Endothelial cell of umbilical vein (primary cell): ENCODE measurements around the gene ZBTB20. TPM values are rescaled to one million over a fixed set of nuclear protein-coding genes. Genes with fewer than 3 reads are reported as not detected.
A peak's percentile ranks its signal among the peaks of the same experiment; 100 is the strongest.

Experiments used
- BruUV-seq: library from RNA; stranded (reverse); fragments of 400-500 nt; replicated peaks from 2 replicates; lab custom pipeline; 2021; lab: Mats Ljungman, UMichigan
- CTCF ChIA-PET: fragments of 300-600, 350-600 bp; sonication (Branson Sonifier 250); formaldehyde crosslinking; loops from one replicate; lab custom pipeline; 2021; ENCODE audit warnings: antibody characterized with exemption, inconsistent platforms; lab: Charles Lee
- POLR2A ChIA-PET: fragments of 300-600, 350-600 bp; sonication (Branson Sonifier 250); formaldehyde crosslinking; loops from one replicate; lab custom pipeline; 2021; ENCODE audit warnings: antibody characterized with exemption, inconsistent platforms; lab: Charles Lee
- DNase-seq: peaks from one replicate; pipeline ENCODE4 v3.0.0-alpha.2; 2011; ENCODE audit warnings: low read depth, low spot score
- FAIRE-seq: peaks from 2 replicates; lab custom pipeline; 2011; peaks lifted over from hg19 to GRCh38; lab: Jason Lieb, UNC
- H2AFZ ChIP-seq: 2 replicates; pipeline ENCODE4 v1.6.0; 2012; ENCODE audit warnings: low read depth, low read length, control low read depth, inconsistent platforms
- H3K27ac ChIP-seq: 2 replicates; pipeline ENCODE4 v1.5.1; 2011; ENCODE audit warnings: low read depth, mild to moderate bottlenecking, control low read depth, low read length, moderate library complexity; ENCODE audit not compliant: insufficient read depth
- H3K27me3 ChIP-seq, 2 experiments: 2 replicates each; pipeline versions ENCODE4 v1.6.0 to v1.6.1; 2011; ENCODE audit warnings: low read length in 2 of 2, mixed read lengths in 1 of 2; ENCODE audit not compliant: control insufficient read depth in 2 of 2, insufficient read depth in 2 of 2
- H3K36me3 ChIP-seq, 2 experiments: 2 replicates in 1 of 2; 3 replicates in 1 of 2; pipeline ENCODE4 v1.5.1; 2011; ENCODE audit warnings: low read length in 2 of 2, mild to moderate bottlenecking in 1 of 2, moderate library complexity in 1 of 2; ENCODE audit not compliant: control insufficient read depth in 2 of 2, insufficient read depth in 2 of 2; ENCODE audit errors: extremely low read depth in 1 of 2
- H3K4me1 ChIP-seq: 3 replicates; pipeline ENCODE4 v1.5.1; 2011; ENCODE audit warnings: mild to moderate bottlenecking, low read length; ENCODE audit not compliant: control insufficient read depth, insufficient read depth; ENCODE audit errors: extremely low read depth
- H3K4me2 ChIP-seq: 2 replicates; pipeline ENCODE4 v1.6.1; 2011; ENCODE audit warnings: low read length, control low read depth, mixed read lengths; ENCODE audit not compliant: insufficient read depth
- H3K4me3 ChIP-seq, 3 experiments: fragments of 200-600 bp in 1 of 3; sonication (generic), shearing (Covaris generic) in 1 of 3; replicated peaks in 1 of 3; 2 replicates each; pipeline ENCODE4 v1.5.1; 2011 to 2016; ENCODE audit warnings: control low read depth in 3 of 3, low read length in 3 of 3, mild to moderate bottlenecking in 2 of 3, inconsistent platforms in 1 of 3, low read depth in 1 of 3, moderate library complexity in 1 of 3; ENCODE audit not compliant: insufficient read depth in 1 of 3
- H3K79me2 ChIP-seq: 2 replicates; pipeline ENCODE4 v1.6.0; 2012; ENCODE audit warnings: low read length, inconsistent platforms; ENCODE audit not compliant: control insufficient read depth, insufficient read depth
- H3K9ac ChIP-seq: replicated peaks from 2 replicates; pipeline ENCODE3; 2011; ENCODE audit warnings: low read length, control low read depth; ENCODE audit not compliant: insufficient read depth; ENCODE audit errors: extremely low read depth
- H3K9me1 ChIP-seq: replicated peaks from 3 replicates; pipeline ENCODE4 v1.6.0; 2011; ENCODE audit warnings: mild to moderate bottlenecking, low read length; ENCODE audit not compliant: control insufficient read depth, insufficient read depth; ENCODE audit errors: extremely low read depth
- H3K9me3 ChIP-seq: replicated peaks from 2 replicates; pipeline ENCODE4 v1.5.1; 2012; ENCODE audit warnings: low read length, inconsistent platforms; ENCODE audit not compliant: control insufficient read depth, insufficient read depth
- H4K20me1 ChIP-seq: replicated peaks from 2 replicates; pipeline ENCODE3; 2011; ENCODE audit warnings: mild to moderate bottlenecking, low read length; ENCODE audit not compliant: control insufficient read depth, insufficient read depth; ENCODE audit errors: extremely low read depth
- EZH2 ChIP-seq: IDR thresholded peaks from 2 replicates; pipeline ENCODE4 v1.6.1; 2012; ENCODE audit warnings: borderline replicate concordance, low read depth, mild to moderate bottlenecking, moderate library complexity, low read length, inconsistent platforms; ENCODE audit not compliant: severe bottlenecking
- FOS ChIP-seq: IDR thresholded peaks from 2 replicates; pipeline ENCODE4 v1.6.1; 2011; ENCODE audit warnings: mild to moderate bottlenecking, low read length, moderate library complexity, borderline replicate concordance; ENCODE audit not compliant: insufficient read depth
- GATA2 ChIP-seq: IDR thresholded peaks from 2 replicates; pipeline ENCODE4 v1.7.0; 2011; ENCODE audit warnings: low read depth, mild to moderate bottlenecking, moderate library complexity, mixed read lengths, low read length; ENCODE audit not compliant: insufficient read length, insufficient read depth
- JUN ChIP-seq: IDR thresholded peaks from 2 replicates; pipeline ENCODE4 v1.6.1; 2011; ENCODE audit warnings: borderline replicate concordance, low read depth; ENCODE audit not compliant: insufficient read length, insufficient read depth
- MYC ChIP-seq: IDR thresholded peaks from one replicate; pipeline ENCODE4 v1.6.1; 2011; ENCODE audit warnings: mild to moderate bottlenecking, low read depth, low read length
- POLR2A ChIP-seq: IDR thresholded peaks from 2 replicates; pipeline ENCODE4 v1.6.1; 2012; ENCODE audit warnings: low read depth, mild to moderate bottlenecking, control low read depth, low read length
- POLR2AphosphoS5 ChIP-seq: IDR thresholded peaks from 2 replicates; pipeline ENCODE4 v1.6.1; 2012; ENCODE audit warnings: low read depth, mild to moderate bottlenecking, control low read depth, low read length, moderate library complexity; ENCODE audit not compliant: insufficient read depth
- dilution Hi-C: fragments of 300-500 bp; cut with MboI; formaldehyde crosslinking; loops from one replicate; pipeline ENCODE4 v1.15.0; 2019; ENCODE audit warnings: low sequenced_read_pairs; ENCODE audit not compliant: extremely low pct_ligation_motif_present
- intact Hi-C: fragments of 100-400 bp; cut with micrococcal nuclease; formaldehyde crosslinking; loops from one replicate; pipeline ENCODE4 v1.10.0; 2022
- polyA plus RNA-seq, 4 experiments: library from polyadenylated mRNA; depleted of rRNA in 3 of 4; stranded (reverse) in 3 of 4; unstranded in 1 of 4; fragments of >200 nt; gene quantifications; 2 replicates each; pipeline versions ENCODE4 v1.2.1 to v1.2.3, GENCODE V29; 2011 to 2012; ENCODE audit warnings: missing spikeins in 1 of 4
- total RNA-seq: library from RNA; stranded (reverse); gene quantifications from 2 replicates; pipeline ENCODE4 v1.2.3, GENCODE V29; 2021
- TF ChIP-seq, protein P1 (sequence below), 2 donors: IDR thresholded peaks; 1 replicate in 1 of 2; 2 replicates in 1 of 2; pipeline ENCODE4 v1.5.1; 2011; ENCODE audit warnings: low read length in 2 of 2, mild to moderate bottlenecking in 2 of 2, moderate library complexity in 2 of 2, control low read depth in 1 of 2, inconsistent platforms in 1 of 2, low read depth in 1 of 2; ENCODE audit not compliant: insufficient read depth in 1 of 2; ENCODE audit errors: extremely low read depth in 1 of 2
- TF ChIP-seq, protein P2 (sequence below): IDR thresholded peaks from 2 replicates; pipeline ENCODE4 v1.6.1; 2011; ENCODE audit not compliant: insufficient read depth, insufficient read length

ZBTB20 gene
- total and polyA plus RNA-seq, 2 donors (not counting 3 experiments of a cell fraction or from before 2014, with no cell fraction given) = 2.1 to 20.5 TPM

GRCh38 chr3:114623420-114624046, 523.6 kb downstream of the ZBTB20 start:
- peak overlapping the region; percentile 99 for H3K9ac ChIP-seq
- POLR2A ChIA-PET = interaction anchor here (0.7 kb wide), 1 partner anchor 55 kb away, joined by 6 read pairs; no protein-coding TSS in a partner anchor
- CTCF ChIA-PET = interaction anchor here (1.0 to 1.7 kb wide), 3 partner anchors 15 to 205 kb away, joined by 3 to 6 read pairs (median 3); no protein-coding TSS in a partner anchor
- H2AFZ ChIP-seq = no peak overlapping the region
- dilution Hi-C loops = no loop called here
- BruUV-seq = TSS peak; percentile 59
- H3K4me3 ChIP-seq = peak overlapping the region in 2 of 3 experiments; percentile 16 to 88
- peaks cover 2% of the 10 kb centered on the region for H3K79me2 ChIP-seq
- H3K27ac ChIP-seq = peak overlapping the region; percentile 99
- no peaks in the 10 kb centered on the region for H3K36me3 ChIP-seq
- no peaks in the 10 kb centered on the region for H4K20me1 ChIP-seq
- TF ChIP-seq POLR2A (no peak), FOS (peak; percentile 27)
- TF ChIP-seq, protein P1, sequence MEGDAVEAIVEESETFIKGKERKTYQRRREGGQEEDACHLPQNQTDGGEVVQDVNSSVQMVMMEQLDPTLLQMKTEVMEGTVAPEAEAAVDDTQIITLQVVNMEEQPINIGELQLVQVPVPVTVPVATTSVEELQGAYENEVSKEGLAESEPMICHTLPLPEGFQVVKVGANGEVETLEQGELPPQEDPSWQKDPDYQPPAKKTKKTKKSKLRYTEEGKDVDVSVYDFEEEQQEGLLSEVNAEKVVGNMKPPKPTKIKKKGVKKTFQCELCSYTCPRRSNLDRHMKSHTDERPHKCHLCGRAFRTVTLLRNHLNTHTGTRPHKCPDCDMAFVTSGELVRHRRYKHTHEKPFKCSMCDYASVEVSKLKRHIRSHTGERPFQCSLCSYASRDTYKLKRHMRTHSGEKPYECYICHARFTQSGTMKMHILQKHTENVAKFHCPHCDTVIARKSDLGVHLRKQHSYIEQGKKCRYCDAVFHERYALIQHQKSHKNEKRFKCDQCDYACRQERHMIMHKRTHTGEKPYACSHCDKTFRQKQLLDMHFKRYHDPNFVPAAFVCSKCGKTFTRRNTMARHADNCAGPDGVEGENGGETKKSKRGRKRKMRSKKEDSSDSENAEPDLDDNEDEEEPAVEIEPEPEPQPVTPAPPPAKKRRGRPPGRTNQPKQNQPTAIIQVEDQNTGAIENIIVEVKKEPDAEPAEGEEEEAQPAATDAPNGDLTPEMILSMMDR (IDR thresholded peaks at IDR 0.05; ENCODE audit: extremely low read depth in 1 of 2, insufficient read depth in 1 of 2, low read depth in 1 of 2, low read length in 2 of 2) = no peak
- H3K27me3 ChIP-seq = no peaks in the 10 kb centered on the region
- H3K4me2 ChIP-seq = peak overlapping the region; percentile 96
- intact Hi-C loops = loop anchor here (1.0 to 10.0 kb wide), 5 partner anchors 26 to 1161 kb away; partner anchors contain the start of gene ZBTB20
- DNase-seq (peak; percentile 39), FAIRE-seq (peak; percentile 56)
- H3K9me3 ChIP-seq = no peaks in the 10 kb centered on the region
- H3K4me1 ChIP-seq = peaks cover 36% of the 10 kb centered on the region
- H3K9me1 ChIP-seq = no peaks in the 10 kb centered on the region

DNA sequence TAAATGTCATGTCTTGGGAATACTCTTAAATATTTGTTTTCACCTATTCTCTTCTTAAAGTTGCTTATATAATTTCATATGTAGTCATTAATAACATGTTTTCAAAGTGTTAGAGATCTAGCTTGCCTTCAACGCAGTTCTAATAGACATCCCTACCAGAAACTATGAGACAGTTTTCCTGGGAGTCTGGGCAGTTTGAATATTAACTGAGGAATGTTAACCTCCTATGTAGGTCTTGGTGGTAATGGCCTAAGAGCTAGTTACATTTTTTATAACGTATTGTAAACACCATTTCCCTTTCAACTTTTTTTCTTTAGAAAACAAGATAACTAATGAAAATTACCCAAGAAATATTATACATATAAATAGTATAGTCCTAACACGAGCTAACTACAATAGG, 525.1 kb downstream of the ZBTB20 start:
- dilution Hi-C loops (no loop called here), intact Hi-C loops (loop anchor here (5.0 to 10.0 kb wide), 3 partner anchors 55 to 1163 kb away; no protein-coding TSS in a partner anchor)
- POLR2A ChIA-PET = no interaction called here
- Histone ChIP-seq H3K27ac (no peak overlapping the region), H3K4me3 (no peak overlapping the region), H3K27me3 (no peaks in the 10 kb centered on the region), H3K4me1 (peaks cover 36% of the 10 kb centered on the region), H3K79me2 (peaks cover 5% of the 10 kb centered on the region), H3K9me1 (no peaks in the 10 kb centered on the region), H2AFZ (no peak overlapping the region), H3K9ac (no peak overlapping the region), H3K9me3 (no peaks in the 10 kb centered on the region), H3K36me3 (no peaks in the 10 kb centered on the region), H3K4me2 (peak overlapping the region; percentile 96), H4K20me1 (peaks cover 3% of the 10 kb centered on the region)
- CTCF ChIA-PET = interaction anchor here (1.0 to 1.9 kb wide), 3 partner anchors 12 to 93 kb away, joined by 3 to 5 read pairs (median 4); no protein-coding TSS in a partner anchor
- no peak for FAIRE-seq
- no peak for DNase-seq
- TF ChIP-seq, protein P2, sequence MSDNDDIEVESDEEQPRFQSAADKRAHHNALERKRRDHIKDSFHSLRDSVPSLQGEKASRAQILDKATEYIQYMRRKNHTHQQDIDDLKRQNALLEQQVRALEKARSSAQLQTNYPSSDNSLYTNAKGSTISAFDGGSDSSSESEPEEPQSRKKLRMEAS = no peak
- TF ChIP-seq MYC (no peak), POLR2AphosphoS5 (no peak), EZH2 (no peak), FOS (no peak), POLR2A (no peak), GATA2 (no peak), JUN (no peak)
- TF ChIP-seq, protein P1 (IDR thresholded peaks at IDR 0.05; ENCODE audit: extremely low read depth in 1 of 2, insufficient read depth in 1 of 2, low read depth in 1 of 2, low read length in 2 of 2) = no peak
- BruUV-seq = no TSS peak
